HG02884 (cell line): ENCODE data around the gene TNNI3.
"Not testable (repeated sequence)": the region's sequence is repeated elsewhere in the genome, so short reads cannot be mapped to it uniquely, and the experiment has no call there.

Experiments
- ATAC-seq: cut with Tn5 transposase; IDR thresholded peaks from one replicate; pipeline ENCODE4 v1.9.1; 2021; ENCODE audit warnings: mild to moderate bottlenecking, moderate library complexity; ENCODE audit not compliant: unreplicated experiment

Gene TNNI3

GRCh38 chr19:55114566-55115145 is 42.9 kb downstream of the TNNI3 start:
- ATAC-seq = no peak

- no peak for ATAC-seq
Measured at GRCh38 chr19:55113570-55114039, 43.9 kb downstream of the TNNI3 start.

GRCh38 chr19:55112777-55113569 is 44.6 kb downstream of the TNNI3 start:
- no peak for ATAC-seq

GRCh38 chr19:55112246-55112776 is 45.2 kb downstream of the TNNI3 start:
- ATAC-seq = no peak

GRCh38 chr19:55111238-55111831 is 46.2 kb downstream of the TNNI3 start:
- ATAC-seq = no peak

GRCh38 chr19:55109527-55110291 is 47.8 kb downstream of the TNNI3 start:
- ATAC-seq = no peak

GRCh38 chr19:55107252-55107651 is 50.3 kb downstream of the TNNI3 start:
- not testable (repeated sequence) for ATAC-seq

GRCh38 chr19:55106591-55106990 is 50.9 kb downstream of the TNNI3 start:
- no peak for ATAC-seq

- no peak for ATAC-seq
Measured at GRCh38 chr19:55105237-55105636, 52.3 kb downstream of the TNNI3 start.

- no peak for ATAC-seq
Measured at GRCh38 chr19:55103190-55103589, 54.3 kb downstream of the TNNI3 start.
